Astrocyte (in vitro differentiated cells and primary cell): Measurements from ENCODE around the gene PRTN3. TPM values are rescaled to one million over a fixed set of nuclear protein-coding genes. Genes with fewer than 3 reads are reported as not detected.

Source experiments
- DNase-seq: peaks from one replicate; pipeline ENCODE4 v3.0.0-alpha.2; 2010; ENCODE audit warnings: low read depth
- FAIRE-seq: peaks from 2 replicates; lab custom pipeline; 2011; peaks lifted over from hg19 to GRCh38; lab: Jason Lieb, UNC
- H2AFZ ChIP-seq: 2 replicates; pipeline ENCODE4 v1.6.0; 2012; ENCODE audit warnings: low read depth, low read length, inconsistent platforms
- H3K27ac ChIP-seq: 2 replicates; pipeline ENCODE4 v1.5.1; 2011; ENCODE audit warnings: low read depth, low read length, inconsistent platforms
- H3K27me3 ChIP-seq: 2 replicates; pipeline ENCODE4 v1.6.0; 2011; ENCODE audit warnings: low read length, inconsistent platforms; ENCODE audit not compliant: insufficient read depth
- H3K36me3 ChIP-seq: 2 replicates; pipeline ENCODE4 v1.5.1; 2011; ENCODE audit warnings: low read length, inconsistent platforms; ENCODE audit not compliant: insufficient read depth
- H3K4me1 ChIP-seq: 2 replicates; pipeline ENCODE4 v1.5.1; 2011; ENCODE audit warnings: low read length, inconsistent platforms; ENCODE audit not compliant: insufficient read depth
- H3K4me2 ChIP-seq: 2 replicates; pipeline ENCODE4 v1.6.0; 2012; ENCODE audit warnings: low read length, inconsistent platforms
- H3K4me3 ChIP-seq: 2 replicates; pipeline ENCODE4 v1.5.1; 2011; ENCODE audit warnings: low read depth, mild to moderate bottlenecking, low read length, inconsistent platforms; ENCODE audit not compliant: insufficient read depth
- H3K79me2 ChIP-seq: 2 replicates; pipeline ENCODE4 v1.6.0; 2012; ENCODE audit warnings: mild to moderate bottlenecking, low read length, inconsistent platforms; ENCODE audit not compliant: insufficient read depth
- H3K9ac ChIP-seq: 2 replicates; pipeline ENCODE4 v1.6.0; 2012; ENCODE audit warnings: mild to moderate bottlenecking, low read length, inconsistent platforms
- H3K9me3 ChIP-seq: 2 replicates; pipeline ENCODE4 v1.5.1; 2012; ENCODE audit warnings: low read depth, mild to moderate bottlenecking, low read length, inconsistent platforms; ENCODE audit not compliant: insufficient read depth
- H4K20me1 ChIP-seq: 2 replicates; pipeline ENCODE4 v1.6.0; 2012; ENCODE audit warnings: low read length, inconsistent platforms; ENCODE audit not compliant: insufficient read depth
- H3K27ac Mint-ChIP-seq: one replicate; pipeline ENCODE4 v1.8.0; 2021; ENCODE audit warnings: mild to moderate bottlenecking, mixed read lengths; ENCODE audit not compliant: unreplicated experiment
- H3K27me3 Mint-ChIP-seq: one replicate; pipeline ENCODE4 v1.8.0; 2021; ENCODE audit warnings: low read depth, mixed read lengths; ENCODE audit not compliant: unreplicated experiment
- H3K36me3 Mint-ChIP-seq: one replicate; pipeline ENCODE4 v1.8.0; 2021; ENCODE audit warnings: low read depth, mixed read lengths; ENCODE audit not compliant: unreplicated experiment
- H3K4me1 Mint-ChIP-seq: one replicate; pipeline ENCODE4 v1.8.0; 2021; ENCODE audit warnings: low read depth, mixed read lengths; ENCODE audit not compliant: unreplicated experiment
- H3K4me3 Mint-ChIP-seq: one replicate; pipeline ENCODE4 v1.8.0; 2021; ENCODE audit warnings: mild to moderate bottlenecking, moderate library complexity, mixed read lengths; ENCODE audit not compliant: unreplicated experiment
- H3K9me3 Mint-ChIP-seq: one replicate; pipeline ENCODE4 v1.8.0; 2021; ENCODE audit warnings: mild to moderate bottlenecking, mixed read lengths; ENCODE audit not compliant: unreplicated experiment
- EZH2 ChIP-seq: IDR thresholded peaks from 2 replicates; pipeline ENCODE4 v1.6.1; 2012; ENCODE audit warnings: mild to moderate bottlenecking, low read length, inconsistent platforms; ENCODE audit not compliant: insufficient read depth
- total RNA-seq: library from RNA; stranded (reverse); gene quantifications from 2 replicates; pipeline ENCODE4 v1.2.1, GENCODE V29; 2021
- TF ChIP-seq, protein P1 (sequence below): IDR thresholded peaks from 2 replicates; pipeline ENCODE4 v1.5.1; 2011; ENCODE audit warnings: low read depth, mild to moderate bottlenecking, inconsistent platforms, low read length, moderate library complexity; ENCODE audit not compliant: insufficient read depth

The PRTN3 gene
- total RNA-seq, 1 donor from 2014 or later, result not detected

DNA sequence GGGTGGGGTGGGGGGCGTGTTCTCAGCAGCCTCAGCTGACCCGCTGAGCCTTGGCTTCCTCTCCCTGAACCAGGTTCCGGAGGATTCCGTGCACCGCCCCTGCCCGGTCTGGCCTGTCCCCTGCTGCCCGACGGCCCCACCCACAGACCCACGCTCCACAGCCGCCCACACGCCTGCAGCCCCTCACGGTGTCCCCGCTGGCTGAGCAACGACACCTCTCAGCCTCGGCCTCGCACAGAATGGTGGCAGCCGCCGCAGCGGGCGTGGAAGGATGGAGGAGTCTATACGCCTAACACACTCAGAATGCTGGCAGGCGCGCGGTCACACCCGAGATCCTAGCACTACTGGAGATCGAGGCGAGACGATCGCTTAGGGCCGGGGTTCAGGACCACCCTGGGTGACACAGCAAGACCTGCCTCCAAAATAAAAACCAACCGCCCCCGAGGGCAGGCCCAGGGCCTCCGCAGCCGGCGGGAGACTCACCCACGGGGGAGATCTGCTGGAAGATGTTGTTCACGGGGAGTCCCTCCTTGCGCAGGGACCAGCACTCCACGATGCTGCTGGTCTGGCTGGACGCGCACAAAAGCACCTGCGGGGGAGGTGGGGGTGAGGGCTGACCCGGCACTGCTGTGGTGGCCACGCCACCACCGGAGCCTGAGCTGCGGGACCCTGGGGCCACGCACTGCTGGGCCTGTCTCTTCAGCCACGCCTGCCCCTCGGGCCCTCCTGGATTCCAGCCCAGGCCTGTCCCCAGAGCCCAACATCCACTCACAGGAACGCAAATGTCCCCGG lies 43.8 kb downstream of the PRTN3 start:
- Histone ChIP-seq H3K36me3 (peaks cover 7% of the 10 kb centered on the region), H3K9ac (no peak overlapping the region), H2AFZ (no peak overlapping the region), H4K20me1 (peaks cover 7% of the 10 kb centered on the region), H3K4me3 (no peak overlapping the region), H3K9me3 (no peaks in the 10 kb centered on the region), H3K4me2 (no peak overlapping the region), H3K79me2 (no peaks in the 10 kb centered on the region), H3K27ac (no peak overlapping the region), H3K27me3 (no peaks in the 10 kb centered on the region), H3K4me1 (no peaks in the 10 kb centered on the region)
- Mint-ChIP-seq H3K36me3 (peaks cover 16% of the 10 kb centered on the region), H3K27me3 (no peaks in the 10 kb centered on the region), H3K4me1 (no peaks in the 10 kb centered on the region), H3K4me3 (no peak overlapping the region), H3K27ac (no peak overlapping the region), H3K9me3 (no peaks in the 10 kb centered on the region)
- FAIRE-seq (no peak), DNase-seq (no peak)
- TF ChIP-seq, protein P1, sequence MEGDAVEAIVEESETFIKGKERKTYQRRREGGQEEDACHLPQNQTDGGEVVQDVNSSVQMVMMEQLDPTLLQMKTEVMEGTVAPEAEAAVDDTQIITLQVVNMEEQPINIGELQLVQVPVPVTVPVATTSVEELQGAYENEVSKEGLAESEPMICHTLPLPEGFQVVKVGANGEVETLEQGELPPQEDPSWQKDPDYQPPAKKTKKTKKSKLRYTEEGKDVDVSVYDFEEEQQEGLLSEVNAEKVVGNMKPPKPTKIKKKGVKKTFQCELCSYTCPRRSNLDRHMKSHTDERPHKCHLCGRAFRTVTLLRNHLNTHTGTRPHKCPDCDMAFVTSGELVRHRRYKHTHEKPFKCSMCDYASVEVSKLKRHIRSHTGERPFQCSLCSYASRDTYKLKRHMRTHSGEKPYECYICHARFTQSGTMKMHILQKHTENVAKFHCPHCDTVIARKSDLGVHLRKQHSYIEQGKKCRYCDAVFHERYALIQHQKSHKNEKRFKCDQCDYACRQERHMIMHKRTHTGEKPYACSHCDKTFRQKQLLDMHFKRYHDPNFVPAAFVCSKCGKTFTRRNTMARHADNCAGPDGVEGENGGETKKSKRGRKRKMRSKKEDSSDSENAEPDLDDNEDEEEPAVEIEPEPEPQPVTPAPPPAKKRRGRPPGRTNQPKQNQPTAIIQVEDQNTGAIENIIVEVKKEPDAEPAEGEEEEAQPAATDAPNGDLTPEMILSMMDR, result no peak
- TF ChIP-seq EZH2, result no peak

DNA sequence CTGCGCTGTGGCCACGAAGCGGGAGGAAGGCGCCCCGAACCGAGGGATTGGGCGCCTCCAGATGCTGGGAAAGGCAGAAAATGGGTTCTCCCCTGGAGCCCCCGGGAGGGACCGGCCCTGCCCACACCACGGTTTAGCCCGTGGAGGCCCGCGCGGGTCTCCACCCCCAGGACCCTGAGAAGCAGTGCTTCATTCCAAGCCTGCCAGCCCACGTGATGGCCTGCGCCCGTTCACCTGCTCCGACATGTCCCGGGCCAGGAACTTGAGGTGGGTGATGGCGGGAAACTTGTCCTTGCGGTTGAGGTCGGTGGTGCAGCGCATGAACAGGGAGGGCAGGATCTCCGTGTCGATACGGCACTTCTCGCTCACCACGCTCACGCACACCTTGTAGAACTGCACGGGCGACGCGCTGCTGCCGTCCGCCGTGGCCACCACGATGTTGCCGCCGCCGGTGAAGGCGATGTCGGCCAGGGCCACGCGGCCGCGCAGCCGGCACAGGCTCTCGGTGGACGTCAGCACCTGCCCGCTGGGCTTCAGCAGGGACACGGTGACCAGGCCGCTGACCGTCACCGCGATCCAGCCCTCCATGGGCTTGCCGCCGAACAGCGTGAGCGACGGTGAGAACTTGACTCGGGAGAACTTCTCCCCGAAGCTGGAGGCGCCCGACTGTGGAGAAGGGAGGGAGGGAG lies 44.9 kb downstream of the PRTN3 start:
- peaks cover 18% of the 10 kb centered on the region for H3K36me3 Mint-ChIP-seq
- H3K4me3 Mint-ChIP-seq, result no peak overlapping the region
- FAIRE-seq, result no peak

More for the DNA sequence above, 44.9 kb downstream of the PRTN3 start:
- H3K4me3 ChIP-seq, result no peak overlapping the region
- no peaks in the 10 kb centered on the region for H3K4me1 ChIP-seq
- H2AFZ ChIP-seq, result no peak overlapping the region
- H4K20me1 ChIP-seq, result peaks cover 7% of the 10 kb centered on the region
- H3K36me3 ChIP-seq, result peaks cover 7% of the 10 kb centered on the region
- H3K27me3 ChIP-seq, result no peaks in the 10 kb centered on the region
- TF ChIP-seq, protein P1, result no peak
- TF ChIP-seq EZH2, result no peak
- H3K9me3 Mint-ChIP-seq, result no peaks in the 10 kb centered on the region
- peaks cover 7% of the 10 kb centered on the region for H3K79me2 ChIP-seq
- H3K9me3 ChIP-seq, result no peaks in the 10 kb centered on the region
- no peak for DNase-seq
- H3K27me3 Mint-ChIP-seq, result no peaks in the 10 kb centered on the region
- H3K27ac ChIP-seq, result no peak overlapping the region
- H3K9ac ChIP-seq, result no peak overlapping the region
- no peak overlapping the region for H3K4me2 ChIP-seq
- no peaks in the 10 kb centered on the region for H3K4me1 Mint-ChIP-seq
- H3K27ac Mint-ChIP-seq, result no peak overlapping the region
